B cell (primary cell): ENCODE results near the gene BCAS4. TPM values are rescaled to one million over a fixed set of nuclear protein-coding genes. Genes with fewer than 3 reads are reported as not detected.
"Not testable (repeated sequence)": the region's sequence is repeated elsewhere in the genome, so short reads cannot be mapped to it uniquely, and the experiment has no call there.

Source experiments
- ATAC-seq: fragments of 200-7000 bp; cut with Tn5 transposase; one replicate; pipeline ENCODE4 v1.10.0; 2021; ENCODE audit warnings: low read depth, mild to moderate bottlenecking, moderate number of reproducible peaks, moderate library complexity
- CTCF ChIA-PET: fragments of 350-600 bp; sonication (Branson Sonifier 250); formaldehyde crosslinking; loops from one replicate; lab custom pipeline; 2021; ENCODE audit warnings: antibody characterized with exemption, inconsistent platforms; lab: Charles Lee
- POLR2A ChIA-PET: fragments of 350-600 bp; sonication (Branson Sonifier 250); formaldehyde crosslinking; loops from one replicate; lab custom pipeline; 2021; ENCODE audit warnings: antibody characterized with exemption; lab: Charles Lee
- DNase-seq: peaks from one replicate; pipeline ENCODE4 v3.0.0; 2013
- H2AFZ ChIP-seq: 2 replicates; pipeline ENCODE4 v1.6.1; 2012; ENCODE audit warnings: mild to moderate bottlenecking, low read depth, low read length; ENCODE audit not compliant: insufficient read depth, poor library complexity, severe bottlenecking
- H3K27ac ChIP-seq, 2 donors: 1 replicate in 1 of 2; 2 replicates in 1 of 2; pipeline ENCODE4 v1.5.1; 2012 to 2013; ENCODE audit warnings: low read length in 2 of 2, mild to moderate bottlenecking in 2 of 2, moderate library complexity in 1 of 2
- H3K27me3 ChIP-seq, 4 experiments: fragments of 200-600 bp in 1 of 4; sonication (generic) in 1 of 4; replicated peaks in 1 of 4; 1 replicate in 2 of 4; 2 replicates in 2 of 4; pipeline versions ENCODE4 v1.6.1 to v1.7.0; 2013 to 2016; ENCODE audit warnings: low read length in 3 of 4, mild to moderate bottlenecking in 2 of 4, mixed read lengths in 1 of 4, moderate library complexity in 1 of 4; ENCODE audit not compliant: insufficient read depth in 4 of 4, control insufficient read depth in 3 of 4; ENCODE audit errors: control extremely low read depth in 1 of 4
- H3K36me3 ChIP-seq, 2 experiments: replicated peaks in 1 of 2; 1 replicate in 1 of 2; 2 replicates in 1 of 2; pipeline versions ENCODE4 v1.6.1 to v1.7.1; 2013; ENCODE audit warnings: low read length in 1 of 2; ENCODE audit not compliant: insufficient read depth in 2 of 2, control insufficient read depth in 1 of 2; ENCODE audit errors: control extremely low read depth in 1 of 2, extremely low read depth in 1 of 2
- H3K4me1 ChIP-seq, 2 donors: fragments of 200-600 bp in 1 of 2; sonication (generic) in 1 of 2; 1 replicate in 1 of 2; 2 replicates in 1 of 2; pipeline versions ENCODE4 v1.5.1 to v1.6.1; 2013 to 2017; ENCODE audit warnings: low read length in 2 of 2; ENCODE audit not compliant: control insufficient read depth in 2 of 2, insufficient read depth in 2 of 2
- H3K4me2 ChIP-seq: replicated peaks from 2 replicates; pipeline ENCODE3; 2012; ENCODE audit warnings: mild to moderate bottlenecking, low read depth, low read length; ENCODE audit not compliant: poor library complexity, severe bottlenecking
- H3K4me3 ChIP-seq, 5 experiments: fragments of 200-600 bp in 1 of 5; sonication (generic) in 1 of 5; 1 replicate in 3 of 5; 2 replicates in 2 of 5; pipeline versions ENCODE4 v1.5.1 to v1.7.0; 2011 to 2016; ENCODE audit warnings: low read length in 4 of 5, mild to moderate bottlenecking in 4 of 5, low read depth in 2 of 5, control low read depth in 1 of 5, moderate library complexity in 1 of 5; ENCODE audit not compliant: insufficient read depth in 1 of 5; ENCODE audit errors: control extremely low read depth in 1 of 5, extremely low read depth in 1 of 5
- H3K79me2 ChIP-seq: fragments of 200-600 bp; sonication (generic); one replicate; pipeline ENCODE4 v1.6.0; 2016; ENCODE audit warnings: low read length; ENCODE audit not compliant: control insufficient read depth, insufficient read depth
- H3K9ac ChIP-seq: fragments of 200-600 bp; sonication (generic); 2 replicates; pipeline ENCODE4 v1.6.1; 2017; ENCODE audit warnings: mild to moderate bottlenecking, low read length, moderate library complexity
- H3K9me3 ChIP-seq, 3 donors: one replicate each; pipeline versions ENCODE4 v1.6.1 to v1.7.1; 2013; ENCODE audit warnings: low read length in 2 of 3; ENCODE audit not compliant: control insufficient read depth in 2 of 3, insufficient read depth in 1 of 3; ENCODE audit errors: control extremely low read depth in 1 of 3
- H4K20me1 ChIP-seq: 2 replicates; pipeline ENCODE4 v1.6.0; 2012; ENCODE audit warnings: mild to moderate bottlenecking, low read length; ENCODE audit not compliant: insufficient read depth, control insufficient read depth, poor library complexity, severe bottlenecking
- H3K27ac Mint-ChIP-seq: one replicate; pipeline ENCODE4 v1.8.0; 2021; ENCODE audit warnings: mixed read lengths
- H3K27me3 Mint-ChIP-seq: one replicate; pipeline ENCODE4 v1.8.0; 2021; ENCODE audit warnings: mixed read lengths
- H3K4me1 Mint-ChIP-seq: one replicate; pipeline ENCODE4 v1.8.0; 2021; ENCODE audit warnings: mixed read lengths
- H3K4me3 Mint-ChIP-seq: one replicate; pipeline ENCODE4 v1.8.0; 2021; ENCODE audit warnings: mixed read lengths
- H3K9me3 Mint-ChIP-seq: one replicate; pipeline ENCODE4 v1.8.0; 2022; ENCODE audit warnings: mixed read lengths; ENCODE audit not compliant: insufficient read depth
- CTCF ChIP-seq: fragments of 200-600 bp; IDR thresholded peaks from one replicate; pipeline ENCODE4 v1.8.0; 2022; ENCODE audit warnings: antibody characterized with exemption, mild to moderate bottlenecking
- EZH2 ChIP-seq: IDR thresholded peaks from 2 replicates; pipeline ENCODE4 v1.6.1; 2012; ENCODE audit warnings: borderline replicate concordance, low read depth, mild to moderate bottlenecking, moderate library complexity, low read length; ENCODE audit not compliant: insufficient read depth, poor library complexity, severe bottlenecking
- WGBS: methylation state at CpG from one replicate; pipeline ENCODE4 v1.1.5; 2013; ENCODE audit warnings: missing lambda C conversion rate; ENCODE audit not compliant: insufficient coverage; 5-methylcytosine and 5-hydroxymethylcytosine counted together
- intact Hi-C: fragments of 100-400 bp; cut with micrococcal nuclease; formaldehyde crosslinking; loops from one replicate; pipeline ENCODE4 v1.10.0; 2022
- polyA plus RNA-seq: library from polyadenylated mRNA; depleted of rRNA; stranded (reverse); fragments of >200 nt; gene quantifications from 2 replicates; pipeline ENCODE4 v1.2.3, GENCODE V29; 2012
- total RNA-seq, 2 donors: library from RNA; stranded (reverse); fragments of 120-200 nt in 1 of 2; gene quantifications; 1 replicate in 1 of 2; 2 replicates in 1 of 2; pipeline versions ENCODE4 v1.2.3 to v1.2.4, GENCODE V29; 2013 to 2022

BCAS4 gene
- total and polyA plus RNA-seq, 2 donors (not counting 1 experiment from before 2014, with no cell fraction given): 44.8 to 88.2 TPM

DNA sequence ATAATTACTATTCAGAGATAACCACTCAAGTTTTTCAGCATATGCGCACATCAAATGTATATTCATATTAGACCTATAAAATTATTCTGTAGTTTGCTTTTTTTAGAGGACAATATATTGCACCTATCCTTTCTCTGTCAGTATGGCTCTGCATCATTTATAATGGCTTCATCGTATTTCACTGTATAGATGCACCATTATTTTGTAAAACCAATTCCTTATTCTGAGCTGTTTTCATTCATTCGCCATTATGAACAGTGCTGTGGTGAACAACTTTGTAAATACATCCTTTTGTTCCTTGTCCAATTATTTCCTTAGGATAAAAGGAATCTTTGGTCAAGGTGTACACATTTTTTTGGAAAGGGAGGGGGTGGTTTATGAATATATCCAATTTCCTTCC, 29.2 kb upstream of the BCAS4 start:
- Histone ChIP-seq H2AFZ (no peak overlapping the region), H3K27ac (no peak overlapping the region), H3K4me1 (no peaks in the 10 kb centered on the region), H3K9ac (no peak overlapping the region), H3K27me3 (peaks cover 0 to 4% (median 0%) of the 10 kb centered on the region in 4 experiments), H3K4me2 (no peak overlapping the region), H3K4me3 (no peak overlapping the region), H3K36me3 (no peaks in the 10 kb centered on the region), H3K79me2 (no peaks in the 10 kb centered on the region), H4K20me1 (no peaks in the 10 kb centered on the region), H3K9me3 (no peaks in the 10 kb centered on the region)
- ATAC-seq (no peak), DNase-seq (no peak)
- ChIA-PET CTCF (no interaction called here), POLR2A (no interaction called here)
- Mint-ChIP-seq H3K4me1 (no peaks in the 10 kb centered on the region), H3K9me3 (no peaks in the 10 kb centered on the region), H3K27me3 (peaks cover 11% of the 10 kb centered on the region), H3K27ac (no peak overlapping the region), H3K4me3 (no peak overlapping the region)
- intact Hi-C loops: no loop called here
- WGBS: no CpG with 5 or more reads among the region's 3 CpGs
- no peak for TF ChIP-seq CTCF
- no peak for TF ChIP-seq EZH2

- intact Hi-C loops, H3K9me3 Mint-ChIP-seq, POLR2A ChIA-PET, H3K79me2 ChIP-seq, H3K4me1 ChIP-seq, DNase-seq, CTCF ChIA-PET, H4K20me1 ChIP-seq, H3K4me2 ChIP-seq, H2AFZ ChIP-seq, H3K36me3 ChIP-seq, H3K9me3 ChIP-seq, H3K4me3 Mint-ChIP-seq, H3K27ac Mint-ChIP-seq, H3K27ac ChIP-seq, H3K9ac ChIP-seq, ATAC-seq, H3K4me3 ChIP-seq, H3K27me3 ChIP-seq, H3K4me1 Mint-ChIP-seq: not testable (repeated sequence)
- WGBS: 92% methylated on average over 1 of the region's 10 CpGs
- H3K27me3 Mint-ChIP-seq: peaks cover 11% of the 10 kb centered on the region
Observed at GRCh38 chr20:50766955-50767809, 27.7 kb upstream of the BCAS4 start.

- H3K9ac ChIP-seq, H4K20me1 ChIP-seq, H3K4me3 Mint-ChIP-seq, DNase-seq, H2AFZ ChIP-seq, H3K27ac Mint-ChIP-seq, POLR2A ChIA-PET, H3K79me2 ChIP-seq, H3K4me1 ChIP-seq, H3K36me3 ChIP-seq, CTCF ChIA-PET, H3K4me2 ChIP-seq, ATAC-seq, H3K9me3 Mint-ChIP-seq, H3K27me3 ChIP-seq, H3K4me3 ChIP-seq, H3K4me1 Mint-ChIP-seq, H3K9me3 ChIP-seq, H3K27ac ChIP-seq, intact Hi-C loops: not testable (repeated sequence)
- H3K27me3 Mint-ChIP-seq: peaks cover 11% of the 10 kb centered on the region
- WGBS: no CpG with 5 or more reads among the region's 7 CpGs
Observed at GRCh38 chr20:50768991-50769390, 25.9 kb upstream of the BCAS4 start.
